Activated T-cell treated with anti-CD3 and anti-CD28 coated beads for 24 hours (primary cell): ENCODE data around the gene NDUFAF8.

ENCODE experiments used
- DNase-seq: peaks from one replicate; pipeline ENCODE4 v3.0.0-alpha.2; 2020; ENCODE audit warnings: low read depth

Gene NDUFAF8

DNA sequence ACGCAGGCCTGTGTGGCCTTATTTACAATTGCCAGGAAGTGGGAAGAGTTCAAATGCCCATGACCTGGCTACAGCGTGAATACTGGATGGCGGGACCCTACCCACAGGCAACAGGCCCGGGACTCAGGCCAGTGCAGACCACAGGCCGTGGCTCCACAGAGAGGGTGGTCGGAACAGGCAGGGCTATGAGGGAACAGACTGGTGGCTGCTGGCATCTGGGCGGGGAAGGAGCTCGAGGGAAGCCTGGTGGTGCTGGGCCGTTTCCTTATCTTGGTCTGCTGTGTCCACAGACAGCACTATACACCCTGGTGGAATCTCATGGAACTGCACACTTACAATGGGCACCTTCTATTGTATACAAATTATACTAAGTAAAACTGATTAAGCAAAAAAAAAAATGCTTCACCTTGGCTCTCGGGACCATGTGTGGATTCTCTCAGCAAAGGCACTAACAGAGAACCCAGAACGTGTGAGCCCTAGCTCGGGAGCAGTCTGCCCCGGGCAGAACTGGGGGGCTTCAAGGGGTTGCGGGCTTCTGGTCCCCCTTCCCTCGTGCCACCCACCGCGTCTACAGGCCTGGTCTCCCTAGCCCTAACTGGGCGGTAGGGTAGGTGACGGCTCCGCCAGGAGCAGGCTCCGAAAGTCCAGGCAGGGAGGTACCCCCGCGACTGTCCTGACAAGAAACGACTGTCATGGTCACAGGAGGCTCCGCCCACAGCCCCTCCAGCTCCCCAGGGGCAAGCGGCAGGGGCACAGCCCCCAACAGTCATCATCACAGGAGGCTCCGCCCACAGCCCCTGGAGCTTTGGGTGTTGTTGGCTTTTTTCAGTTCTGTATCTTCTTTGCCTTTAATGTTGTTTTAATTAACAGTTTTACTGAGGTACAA is 38.2 kb upstream of the NDUFAF8 start:
- DNase-seq, result peak; percentile 8

- DNase-seq, result no peak
Observed at GRCh38 chr17:81202318-81202717, 36.8 kb upstream of the NDUFAF8 start.

DNA sequence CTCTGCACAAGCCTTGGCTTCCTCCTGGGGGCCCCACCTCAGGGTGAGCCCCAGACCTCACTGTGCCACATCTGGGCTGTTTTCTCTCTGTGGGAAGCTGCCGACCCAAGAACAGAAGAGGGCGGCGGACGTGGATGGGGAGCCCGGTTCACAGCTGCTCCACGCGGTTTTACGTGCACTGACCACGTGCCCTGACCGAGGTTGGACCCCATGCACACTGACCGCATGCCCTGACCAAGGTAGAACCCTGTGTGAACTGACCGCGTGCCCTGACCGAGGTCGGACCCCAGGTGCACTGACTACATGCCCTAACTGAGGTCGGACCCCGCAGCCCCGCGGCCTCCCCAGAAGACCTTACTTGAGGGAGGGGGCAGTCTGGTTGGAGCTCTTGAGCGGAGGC is 36.0 kb upstream of the NDUFAF8 start:
- DNase-seq, result no peak

GRCh38 chr17:81204578-81204977 is 34.5 kb upstream of the NDUFAF8 start:
- no peak for DNase-seq

- DNase-seq, result no peak
Observed at GRCh38 chr17:81206166-81206565, 33.0 kb upstream of the NDUFAF8 start.

DNA sequence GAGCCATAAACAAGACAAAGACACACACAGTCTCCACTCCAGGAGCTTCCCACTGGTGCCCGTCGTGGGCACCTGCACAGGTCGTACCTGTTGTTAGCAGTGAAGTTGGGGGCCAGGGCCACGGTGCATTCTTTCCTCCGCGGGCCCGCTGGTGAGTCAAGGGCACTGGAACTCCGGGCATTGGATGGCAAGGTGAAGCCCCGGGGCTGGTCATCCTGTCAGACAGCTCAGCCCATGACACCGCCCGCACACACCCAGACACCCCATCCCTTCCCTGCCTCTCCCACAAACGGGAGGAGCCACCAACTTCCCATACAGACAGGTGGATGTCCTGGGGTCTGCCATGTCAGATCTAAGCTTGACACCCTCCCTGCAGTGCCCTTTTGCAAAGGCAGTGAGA is 32.5 kb upstream of the NDUFAF8 start:
- DNase-seq, result no peak

GRCh38 chr17:81207610-81208581 is 31.2 kb upstream of the NDUFAF8 start:
- no peak for DNase-seq

- DNase-seq, result no peak
Observed at GRCh38 chr17:81208651-81209050, 30.5 kb upstream of the NDUFAF8 start.

DNA sequence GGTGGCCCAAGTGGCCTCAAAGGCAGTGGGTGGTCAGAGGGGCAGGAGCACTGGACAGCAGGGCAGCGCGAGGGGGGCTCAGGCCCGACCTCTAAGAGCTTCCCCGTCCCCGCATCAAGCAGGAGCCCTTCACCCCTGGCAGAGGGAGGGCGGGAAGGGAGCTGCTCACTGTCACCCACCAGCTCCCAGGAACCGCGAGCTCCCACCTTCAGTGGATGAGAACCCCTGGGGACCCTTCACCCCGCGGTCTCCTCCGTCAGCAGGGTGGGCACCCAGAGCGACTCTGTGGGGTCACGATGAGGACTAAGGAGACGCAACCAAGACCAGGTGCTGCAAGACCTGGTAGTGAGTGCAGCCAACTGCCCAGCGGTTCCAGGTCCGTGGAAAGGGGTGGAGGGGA is 30.0 kb upstream of the NDUFAF8 start:
- DNase-seq, result no peak

DNA sequence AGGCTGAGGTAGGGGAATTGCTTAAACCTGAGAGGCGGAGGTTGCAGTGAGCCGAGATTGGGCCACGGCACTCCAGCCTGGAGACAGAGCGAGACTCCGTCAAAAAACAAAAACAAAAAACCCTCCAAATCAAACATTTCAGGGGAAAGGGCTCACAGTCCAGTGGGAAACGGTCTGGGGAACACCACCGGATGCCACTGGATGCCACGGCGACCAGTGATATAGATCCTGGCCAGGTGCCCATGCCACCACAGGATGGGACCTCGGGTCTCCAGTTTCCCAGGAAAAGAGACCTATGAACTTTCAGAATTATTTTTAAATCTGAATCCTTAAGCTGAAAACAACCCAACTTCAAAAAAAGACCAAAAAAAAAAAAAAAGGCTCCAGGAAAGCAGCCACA is 28.7 kb upstream of the NDUFAF8 start:
- DNase-seq, result no peak

- no peak for DNase-seq
Observed at GRCh38 chr17:81210868-81211267, 28.2 kb upstream of the NDUFAF8 start.

DNA sequence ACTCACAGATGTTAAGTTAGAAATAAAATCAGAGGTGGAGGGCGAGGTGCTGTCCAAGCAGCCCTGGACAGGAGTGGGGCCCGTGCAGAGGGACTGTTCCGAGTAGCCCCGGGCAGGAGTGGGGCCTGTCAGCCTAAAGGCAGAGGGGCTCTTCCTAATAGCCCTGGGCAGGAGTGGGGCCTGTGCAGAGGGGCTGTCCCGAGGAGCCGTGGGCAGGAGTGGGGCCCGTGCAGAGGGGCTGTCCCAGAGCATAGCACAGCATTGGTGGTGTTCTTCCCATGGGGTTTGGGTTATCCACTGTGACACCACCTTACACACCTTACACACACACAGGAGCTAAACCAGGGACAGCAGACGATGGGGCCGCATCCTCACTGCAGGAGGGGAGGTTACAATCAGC is 26.8 kb upstream of the NDUFAF8 start:
- DNase-seq, result no peak

GRCh38 chr17:81213978-81214377 is 25.1 kb upstream of the NDUFAF8 start:
- no peak for DNase-seq

GRCh38 chr17:81217491-81217890 is 21.6 kb upstream of the NDUFAF8 start:
- DNase-seq, result no peak

GRCh38 chr17:81218459-81218858 is 20.7 kb upstream of the NDUFAF8 start:
- DNase-seq, result no peak

DNA sequence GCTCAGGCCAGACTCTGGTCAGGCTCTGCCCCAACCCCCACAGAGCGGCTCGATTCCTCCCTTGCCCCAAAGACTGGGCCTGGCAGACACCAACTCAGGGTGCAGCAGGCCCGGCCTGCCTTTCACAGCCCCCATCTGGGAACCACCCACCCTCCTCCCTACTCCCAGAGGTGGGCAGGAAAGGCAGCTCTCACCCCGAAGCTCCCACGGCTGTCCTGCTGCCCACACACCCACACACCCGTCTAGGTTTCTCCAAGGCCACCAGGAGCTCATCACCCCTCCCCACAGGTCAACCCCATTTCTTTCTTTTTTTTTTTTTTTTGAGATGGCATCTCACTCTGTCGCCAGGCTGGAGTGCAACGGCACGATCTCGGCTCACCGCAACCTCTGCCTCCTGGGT is 20.1 kb upstream of the NDUFAF8 start:
- DNase-seq, result no peak

GRCh38 chr17:81219476-81220180 is 19.5 kb upstream of the NDUFAF8 start:
- DNase-seq, result no peak

DNA sequence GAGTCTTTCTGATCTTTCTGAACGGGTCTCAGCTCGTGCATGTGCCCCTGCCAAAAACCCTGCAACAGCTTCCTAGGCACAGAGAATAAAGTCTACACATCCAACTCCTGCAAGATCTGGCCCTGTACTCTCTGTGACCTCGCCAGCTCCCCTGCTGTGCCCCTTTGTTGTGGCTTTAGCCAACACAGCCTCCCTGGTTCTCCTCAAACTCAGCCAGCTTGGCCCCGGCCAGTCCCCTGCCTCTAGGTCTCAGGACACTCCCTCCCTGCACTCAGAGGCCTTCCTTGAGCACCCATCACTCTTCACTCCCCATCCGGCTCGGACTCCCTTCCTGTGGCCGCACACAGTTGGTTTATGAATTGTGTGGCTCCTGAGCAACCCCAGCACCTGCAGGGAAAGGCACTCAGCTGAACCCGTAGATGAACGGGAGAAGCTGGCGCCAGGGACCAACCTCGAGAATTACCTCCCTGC is 17.7 kb upstream of the NDUFAF8 start:
- DNase-seq, result no peak

- DNase-seq, result no peak
Observed at GRCh38 chr17:81221842-81222619, 17.1 kb upstream of the NDUFAF8 start.

GRCh38 chr17:81222620-81222905 is 16.6 kb upstream of the NDUFAF8 start:
- no peak for DNase-seq

- DNase-seq, result peak; percentile 99
Observed at GRCh38 chr17:81222906-81223761, 16.0 kb upstream of the NDUFAF8 start, which contains the start of gene CEP131. TSS of gene CEP131 (minus strand) at chr17:81222965. CDS start at chr17:81220056, 2,909 bp downstream.
